Renal cortical epithelial cell (primary cell): Measurements from ENCODE around the gene YIF1A. TPM values are rescaled to one million over a fixed set of nuclear protein-coding genes. Genes with fewer than 3 reads are reported as not detected.
"Not testable (repeated sequence)": the region's sequence is repeated elsewhere in the genome, so short reads cannot be mapped to it uniquely, and the experiment has no call there.

ENCODE experiments used
- DNase-seq: peaks from one replicate; pipeline ENCODE4 v3.0.0-alpha.2; 2011; ENCODE audit warnings: low read depth
- total RNA-seq: library from RNA; depleted of rRNA; stranded (reverse); fragments of >200 nt; gene quantifications from 2 replicates; pipeline ENCODE4 v1.2.3, GENCODE V29; 2014

Gene YIF1A
- total RNA-seq, 1 donor from 2014 or later = 87.7 TPM

DNA sequence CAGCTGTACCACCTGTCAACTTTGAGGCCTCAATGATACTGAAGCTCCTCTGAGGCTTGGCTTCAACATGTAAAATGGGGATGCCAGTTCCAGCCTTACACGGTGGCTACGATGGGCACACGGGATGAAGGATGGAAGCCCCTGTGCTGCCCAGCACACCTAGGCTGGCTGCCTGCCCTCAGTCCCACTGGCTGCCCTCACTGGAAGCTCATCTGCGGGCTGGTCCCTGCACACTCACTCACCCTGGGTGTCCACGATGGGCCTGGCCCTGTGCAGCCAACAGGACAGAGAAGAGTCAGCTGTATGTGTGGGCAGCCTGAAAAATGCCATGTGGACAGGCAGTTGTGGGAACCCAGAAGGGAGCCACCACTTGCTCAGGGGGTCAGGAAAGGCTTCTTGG lies 2.2 kb downstream of the YIF1A start:
- DNase-seq = no peak

- DNase-seq = no peak
These were observed 3.5 kb downstream of the YIF1A start for GRCh38 chr11:66285250-66285947.

DNA sequence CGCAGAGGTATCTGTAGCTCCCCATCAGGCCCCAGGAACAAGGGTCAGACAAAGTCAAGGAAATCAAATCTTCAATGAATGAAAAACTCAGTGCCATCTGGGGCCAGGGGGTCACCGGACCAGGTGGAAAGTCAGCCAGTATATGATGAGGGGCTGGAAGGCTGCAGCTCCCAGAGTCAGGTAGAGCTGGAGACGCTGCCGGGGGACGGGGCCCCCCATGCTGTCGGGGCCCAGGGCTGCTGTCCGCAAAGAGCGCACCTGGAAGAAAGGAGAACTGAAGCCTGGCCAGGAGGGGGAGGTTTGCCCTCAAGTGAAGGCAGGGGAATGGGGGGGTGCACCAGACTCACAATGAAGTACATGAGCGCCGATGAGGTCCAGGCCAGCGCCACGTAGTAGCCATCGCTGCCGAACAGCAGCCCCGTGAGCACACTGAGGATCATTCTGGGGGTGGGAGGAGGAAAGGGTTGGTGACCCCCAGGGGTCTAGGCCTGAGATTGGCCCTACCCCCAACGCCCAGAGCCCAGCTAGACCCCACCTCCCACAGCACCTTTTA lies 4.3 kb downstream of the YIF1A start:
- DNase-seq = no peak

DNA sequence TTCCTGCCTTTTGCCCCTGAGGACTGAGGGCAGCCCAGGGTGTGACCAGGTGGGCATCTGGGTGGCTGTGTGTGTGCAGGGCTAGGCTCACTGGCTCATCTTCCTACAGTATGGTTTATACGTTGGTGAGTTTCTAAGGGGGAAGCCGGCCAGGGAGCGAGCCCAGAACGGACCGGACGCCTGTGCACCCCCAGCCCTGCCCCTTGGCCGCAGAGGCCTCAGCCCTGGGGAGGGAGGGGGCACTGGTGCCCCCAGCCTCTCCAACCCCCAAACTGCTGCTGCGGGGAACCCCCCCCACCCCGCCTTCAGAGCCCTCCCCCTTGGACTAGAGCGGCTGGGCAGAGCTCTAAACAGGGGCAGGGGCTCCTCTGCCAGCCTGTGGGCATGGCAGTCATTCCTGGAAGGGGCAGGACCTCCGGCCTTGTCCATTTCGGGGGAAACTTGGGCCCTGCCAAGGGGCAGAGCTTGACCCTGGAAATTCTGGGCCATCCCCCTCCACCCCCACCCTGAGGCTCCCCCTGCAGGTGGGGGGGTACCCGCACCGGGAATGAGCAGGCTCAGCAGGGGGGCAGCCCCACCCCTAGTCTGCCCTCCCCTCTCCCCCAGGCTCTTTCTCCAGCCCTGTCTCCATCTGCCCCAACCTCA lies 5.4 kb downstream of the YIF1A start:
- DNase-seq = no peak

DNA sequence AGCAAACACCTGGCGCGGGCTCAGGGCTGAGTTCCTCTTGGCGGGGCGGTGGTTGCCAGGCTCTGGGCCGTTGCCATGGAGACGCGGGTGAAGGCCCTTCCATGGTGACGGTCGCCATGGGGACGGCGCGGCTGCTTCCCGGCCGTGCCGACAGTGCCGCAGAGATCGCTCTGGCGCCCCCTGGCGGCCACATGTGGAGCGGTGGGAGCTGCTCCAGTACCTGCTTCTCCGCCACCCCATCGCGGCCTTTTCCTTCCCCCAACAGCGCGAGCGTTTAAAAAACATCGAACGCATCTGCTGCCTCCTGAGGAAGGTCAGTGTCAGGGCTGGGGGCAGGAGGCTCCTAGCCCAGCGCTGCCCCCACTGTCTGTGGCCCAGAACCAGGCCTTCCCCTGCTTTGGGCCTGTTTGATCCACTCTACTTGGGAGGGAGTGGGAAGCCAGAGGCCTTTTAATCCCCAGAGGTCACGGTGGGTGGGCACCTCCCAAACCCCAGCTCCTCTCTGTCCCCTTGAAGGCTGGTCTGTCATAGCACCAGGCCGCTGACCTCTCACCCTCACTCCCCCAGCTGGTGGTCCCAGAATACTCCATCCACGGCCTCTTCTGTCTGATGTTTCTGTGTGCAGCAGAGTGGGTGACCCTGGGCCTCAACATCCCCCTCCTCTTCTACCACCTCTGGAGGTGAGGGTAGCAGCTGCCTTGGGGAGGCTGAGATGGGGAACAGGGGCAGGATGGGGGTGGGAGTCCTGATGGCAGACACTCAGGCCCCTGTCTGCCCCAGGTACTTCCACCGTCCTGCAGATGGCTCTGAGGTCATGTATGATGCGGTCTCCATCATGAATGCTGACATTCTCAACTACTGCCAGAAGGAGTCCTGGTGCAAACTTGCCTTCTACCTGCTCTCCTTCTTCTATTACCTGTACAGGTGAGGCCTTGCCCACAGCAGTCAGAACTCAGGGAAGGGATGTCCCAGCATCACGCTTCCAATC lies 6.2 kb downstream of the YIF1A start:
- DNase-seq = peak; percentile 82

GRCh38 chr11:66281776-66282467 lies 7.0 kb downstream of the YIF1A start:
- DNase-seq = no peak

DNA sequence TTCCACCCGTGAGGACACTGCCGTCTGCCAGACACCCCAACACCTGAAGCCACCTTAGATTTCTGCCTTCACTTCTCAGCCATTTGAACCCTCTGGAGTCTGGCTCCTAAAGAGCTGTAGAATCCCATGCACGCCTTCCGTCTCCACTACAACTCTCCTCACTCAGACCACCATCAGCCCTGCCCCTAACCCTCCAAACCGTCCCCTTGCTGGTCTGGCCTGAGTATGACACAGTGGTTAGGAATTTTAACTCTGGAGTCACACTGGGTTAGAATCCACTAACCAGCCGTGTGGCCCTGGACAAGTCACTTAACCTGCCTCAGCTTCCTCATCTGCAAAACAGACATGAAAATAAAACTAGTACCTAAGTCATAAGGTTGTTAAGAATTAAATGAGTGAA lies 7.9 kb downstream of the YIF1A start:
- DNase-seq = no peak

GRCh38 chr11:66280428-66280827 lies 8.5 kb downstream of the YIF1A start:
- no peak for DNase-seq

- DNase-seq = no peak
These were observed 9.7 kb downstream of the YIF1A start for GRCh38 chr11:66279092-66279734.

DNA sequence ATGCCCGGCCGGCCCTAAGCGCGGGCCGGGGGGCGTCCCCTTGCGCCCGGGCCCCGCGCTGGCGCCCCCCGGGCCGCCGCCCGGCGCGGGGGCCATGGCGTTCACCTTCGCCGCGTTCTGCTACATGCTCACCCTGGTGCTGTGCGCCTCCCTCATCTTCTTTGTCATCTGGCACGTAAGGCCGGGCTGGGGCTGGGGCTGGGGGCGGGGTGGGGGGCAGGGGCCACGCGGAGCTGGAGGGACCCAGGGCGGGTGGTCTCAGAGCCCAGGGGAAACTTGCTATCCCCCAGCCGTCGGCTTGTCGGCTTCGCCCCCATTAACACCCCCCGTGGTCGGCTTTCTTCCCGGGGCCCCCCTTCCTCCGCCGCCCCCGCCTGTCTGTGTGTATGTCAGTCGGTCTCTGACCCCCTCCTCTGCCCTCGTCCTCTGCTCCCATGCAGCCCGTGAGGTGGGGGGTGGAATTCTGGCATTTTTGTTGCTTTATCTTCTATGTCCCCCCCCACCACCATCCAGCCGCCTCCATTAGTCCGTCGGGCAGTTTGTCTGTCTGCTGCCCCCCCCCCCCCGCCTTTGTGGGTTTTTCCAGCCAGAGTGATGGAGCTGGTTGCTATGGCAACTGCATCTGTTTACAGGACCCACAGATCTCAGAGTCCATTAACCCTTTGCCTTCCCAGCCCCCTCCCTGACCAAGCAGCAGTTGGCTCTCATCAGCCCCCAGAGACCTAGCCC lies 10.4 kb downstream of the YIF1A start:
- DNase-seq = no peak

DNA sequence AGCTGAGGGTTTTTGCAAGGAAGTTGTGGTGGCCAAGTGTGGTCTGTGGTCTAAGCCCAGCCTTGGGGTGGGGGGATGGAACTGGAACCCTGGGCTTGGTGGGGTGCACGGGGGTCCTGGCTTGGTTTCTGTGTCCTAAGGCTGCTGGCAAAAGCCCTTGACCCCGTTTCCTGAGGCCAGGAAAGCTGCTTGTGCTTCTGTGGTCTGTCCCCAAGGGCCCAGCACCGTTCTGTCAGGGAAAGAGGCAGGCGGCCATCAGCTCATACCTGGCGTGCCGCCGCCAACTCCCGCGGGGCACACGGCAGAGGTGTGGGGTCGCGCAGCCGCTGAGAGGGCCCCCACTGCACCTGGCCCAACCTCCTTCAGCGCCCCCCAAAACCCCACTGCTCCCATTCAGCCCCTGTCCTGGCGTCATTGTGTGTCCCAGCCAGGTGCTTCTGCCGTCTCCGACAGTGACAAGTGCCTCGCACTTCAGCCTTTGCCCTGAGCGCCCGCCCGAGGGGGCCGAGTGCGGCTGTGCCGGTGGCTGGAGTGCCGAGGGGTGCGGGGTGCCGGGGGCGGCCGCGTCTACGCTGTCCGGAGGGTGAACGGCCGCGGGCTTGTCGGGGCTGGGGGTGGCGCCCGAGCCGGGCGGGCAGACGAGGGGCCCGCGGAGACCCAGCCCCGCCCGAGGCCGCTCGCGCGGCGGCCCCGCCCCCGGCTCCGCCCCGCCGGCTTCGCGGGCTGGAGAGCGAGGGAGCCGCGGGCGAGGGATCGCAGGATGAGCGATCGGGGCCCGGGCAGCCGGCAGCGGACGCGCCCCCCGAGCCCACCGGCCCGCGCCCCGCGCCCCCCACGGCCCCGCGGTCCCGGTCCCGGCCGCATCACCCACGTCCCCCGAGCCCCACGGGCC lies 11.2 kb downstream of the YIF1A start, which contains the start of gene CNIH2:
TSS of gene CNIH2 (plus strand) at position 705 of the 892 bp plus-strand sequence. CDS start 282 bp downstream, outside the sequence.
- no peak for DNase-seq

GRCh38 chr11:66277064-66277463 lies 11.9 kb downstream of the YIF1A start:
- DNase-seq = not testable (repeated sequence)

GRCh38 chr11:66276619-66277018 lies 12.3 kb downstream of the YIF1A start:
- not testable (repeated sequence) for DNase-seq

DNA sequence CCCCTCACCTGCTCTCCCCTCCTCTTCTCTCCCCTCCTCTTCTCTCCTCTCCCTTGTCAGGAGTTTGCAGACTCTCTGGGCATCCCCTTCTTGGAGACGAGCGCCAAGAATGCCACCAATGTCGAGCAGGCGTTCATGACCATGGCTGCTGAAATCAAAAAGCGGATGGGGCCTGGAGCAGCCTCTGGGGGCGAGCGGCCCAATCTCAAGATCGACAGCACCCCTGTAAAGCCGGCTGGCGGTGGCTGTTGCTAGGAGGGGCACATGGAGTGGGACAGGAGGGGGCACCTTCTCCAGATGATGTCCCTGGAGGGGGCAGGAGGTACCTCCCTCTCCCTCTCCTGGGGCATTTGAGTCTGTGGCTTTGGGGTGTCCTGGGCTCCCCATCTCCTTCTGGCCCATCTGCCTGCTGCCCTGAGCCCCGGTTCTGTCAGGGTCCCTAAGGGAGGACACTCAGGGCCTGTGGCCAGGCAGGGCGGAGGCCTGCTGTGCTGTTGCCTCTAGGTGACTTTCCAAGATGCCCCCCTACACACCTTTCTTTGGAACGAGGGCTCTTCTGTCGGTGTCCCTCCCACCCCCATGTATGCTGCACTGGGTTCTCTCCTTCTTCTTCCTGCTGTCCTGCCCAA lies 12.8 kb downstream of the YIF1A start:
- no peak for DNase-seq

DNA sequence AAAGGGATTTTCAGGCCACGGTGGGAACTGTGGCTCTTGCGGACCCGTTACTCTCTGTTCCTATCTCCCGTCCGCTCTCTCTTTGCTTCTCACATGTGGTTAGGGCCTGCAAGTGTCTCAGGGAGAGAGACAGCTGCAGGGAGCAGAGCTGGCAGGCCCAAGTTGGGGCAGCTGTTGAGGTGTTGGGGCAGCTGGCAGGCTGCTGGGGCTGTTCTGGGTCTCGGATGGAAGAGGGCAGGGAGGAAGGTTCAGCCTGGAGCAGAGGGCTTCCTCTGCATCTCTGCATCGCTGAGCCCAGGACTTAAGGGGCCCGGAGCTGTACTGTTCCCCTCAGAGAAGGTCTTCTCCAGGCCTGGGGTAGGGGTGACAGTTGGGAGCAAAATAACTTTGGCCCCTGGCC lies 13.5 kb downstream of the YIF1A start:
- DNase-seq = no peak

DNA sequence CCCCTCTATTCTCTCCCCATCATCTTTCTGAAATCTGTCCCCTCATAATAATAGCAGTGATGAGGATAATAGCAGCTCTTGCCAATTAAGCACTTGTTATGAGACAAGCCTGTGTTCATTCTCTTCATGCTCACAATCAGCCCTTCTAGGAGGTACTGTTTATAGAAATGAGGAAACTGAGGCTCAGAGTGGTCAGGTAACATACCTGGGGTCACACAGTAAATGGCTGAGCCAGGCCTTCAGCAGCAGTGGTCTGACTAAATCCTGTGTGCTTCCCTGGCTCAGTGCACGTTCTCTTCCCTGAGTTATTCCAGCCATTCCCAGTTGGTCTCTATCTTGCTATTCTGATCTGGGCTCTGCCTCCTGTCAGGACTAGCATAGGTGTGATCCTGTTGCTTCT lies 14.7 kb downstream of the YIF1A start:
- DNase-seq = no peak

GRCh38 chr11:66272596-66272995 lies 16.3 kb downstream of the YIF1A start:
- DNase-seq = no peak

DNA sequence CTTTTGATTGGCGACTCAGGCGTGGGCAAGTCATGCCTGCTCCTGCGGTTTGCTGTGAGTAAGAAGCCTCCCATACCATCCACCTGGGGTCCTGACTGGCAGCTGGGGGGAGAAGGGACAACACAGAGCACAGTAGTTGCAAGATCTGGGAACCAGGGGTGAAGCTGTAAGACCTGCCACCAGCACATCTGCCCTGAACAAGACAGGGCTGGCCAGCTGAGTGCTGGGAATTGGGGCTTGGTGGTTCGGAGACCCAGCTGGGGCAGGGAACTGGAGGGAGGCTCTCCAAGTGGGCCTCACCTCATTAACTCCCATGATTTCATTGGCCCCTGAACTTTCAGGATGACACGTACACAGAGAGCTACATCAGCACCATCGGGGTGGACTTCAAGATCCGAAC lies 17.1 kb downstream of the YIF1A start:
- no peak for DNase-seq
